CD4-positive, CD25-positive, alpha-beta regulatory T cell (primary cell): ENCODE data around the gene GPC5. TPM values are rescaled to one million over a fixed set of nuclear protein-coding genes. Genes with fewer than 3 reads are reported as not detected.

Source experiments
- ATAC-seq, 2 donors: fragments of 150-1000 bp; cut with Tn5 transposase; one replicate each; pipeline ENCODE4 v1.10.0; 2021; ENCODE audit warnings: low read depth in 2 of 2, moderate number of reproducible peaks in 2 of 2, moderate library complexity in 1 of 2
- DNase-seq, 3 donors: peaks; one replicate each; pipeline versions ENCODE4 v3.0.0 to v3.0.0-alpha.2; 2012 to 2022; ENCODE audit warnings: mixed read lengths in 1 of 3
- H3K27ac ChIP-seq: one replicate; pipeline ENCODE4 v1.7.0; 2013; ENCODE audit warnings: mild to moderate bottlenecking, low read length; ENCODE audit not compliant: insufficient read depth, poor library complexity, severe bottlenecking
- H3K27me3 ChIP-seq: one replicate; pipeline ENCODE4 v1.7.0; 2013; ENCODE audit warnings: low read length; ENCODE audit not compliant: control insufficient read depth, insufficient read depth
- H3K36me3 ChIP-seq: one replicate; pipeline ENCODE4 v1.7.0; 2013; ENCODE audit warnings: mild to moderate bottlenecking, low read length, moderate library complexity; ENCODE audit not compliant: control insufficient read depth, insufficient read depth
- H3K4me1 ChIP-seq: 2 replicates; pipeline ENCODE4 v1.7.0; 2013; ENCODE audit warnings: mild to moderate bottlenecking, low read length; ENCODE audit not compliant: insufficient read depth, control insufficient read depth, poor library complexity, severe bottlenecking
- H3K4me3 ChIP-seq: one replicate; pipeline ENCODE4 v1.7.0; 2013; ENCODE audit warnings: low read depth, mild to moderate bottlenecking, low read length, moderate library complexity
- H3K9me3 ChIP-seq, 2 experiments: 1 replicate in 1 of 2; 2 replicates in 1 of 2; pipeline ENCODE4 v1.7.0; 2013; ENCODE audit warnings: low read length in 2 of 2, mild to moderate bottlenecking in 1 of 2, moderate library complexity in 1 of 2; ENCODE audit not compliant: control insufficient read depth in 2 of 2
- H3K27ac Mint-ChIP-seq, 3 donors: one replicate each; pipeline ENCODE4 v1.8.0; 2020 to 2022; ENCODE audit warnings: mild to moderate bottlenecking in 3 of 3, mixed read lengths in 3 of 3, moderate library complexity in 2 of 3
- H3K27me3 Mint-ChIP-seq: one replicate; pipeline ENCODE4 v1.8.0; 2022; ENCODE audit warnings: mild to moderate bottlenecking, mixed read lengths
- H3K36me3 Mint-ChIP-seq: one replicate; pipeline ENCODE4 v1.8.0; 2020; ENCODE audit warnings: mixed read lengths
- H3K4me1 Mint-ChIP-seq, 4 donors: one replicate each; pipeline ENCODE4 v1.8.0; 2020 to 2022; ENCODE audit warnings: mixed read lengths in 4 of 4, mild to moderate bottlenecking in 1 of 4
- H3K4me3 Mint-ChIP-seq, 4 donors: one replicate each; pipeline ENCODE4 v1.8.0; 2020 to 2022; ENCODE audit warnings: mild to moderate bottlenecking in 4 of 4, mixed read lengths in 4 of 4, moderate library complexity in 3 of 4
- H3K9me3 Mint-ChIP-seq, 7 donors: one replicate each; pipeline ENCODE4 v1.8.0; 2020 to 2022; ENCODE audit warnings: mixed read lengths in 7 of 7, mild to moderate bottlenecking in 3 of 7, moderate library complexity in 2 of 7
- polyA plus RNA-seq, 4 donors: library from polyadenylated mRNA; unstranded; fragments of 300-500 nt; fragmentation: Illumina TruSeq; gene quantifications; one replicate each; pipeline ENCODE4 v1.2.3, GENCODE V29; 2021
- total RNA-seq: library from RNA; stranded (reverse); gene quantifications from one replicate; pipeline ENCODE4 v1.2.3, GENCODE V29; 2022

The GPC5 gene
- total and polyA plus RNA-seq, 5 donors from 2014 or later = 0.29 to 0.81 (median 0.59) TPM; not detected in 2

DNA sequence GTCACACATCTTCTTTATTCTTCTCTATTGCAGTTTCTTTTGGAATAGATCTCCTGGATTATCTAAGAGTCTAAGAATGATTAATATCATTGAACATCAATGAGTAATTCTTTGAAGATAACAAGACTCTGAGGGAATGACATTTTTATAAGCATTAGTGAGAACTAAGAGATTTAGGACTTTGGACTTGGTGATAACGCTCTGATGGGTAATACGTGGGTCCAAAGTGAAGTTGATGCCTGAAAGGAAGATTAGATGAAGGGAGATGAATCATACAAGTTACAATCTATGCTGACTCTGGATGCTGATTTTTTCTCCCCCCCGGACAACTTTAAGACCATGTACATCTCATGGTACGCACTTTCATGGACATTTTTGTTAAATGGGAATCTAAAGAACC lies 364.5 kb downstream of the GPC5 start:
- Mint-ChIP-seq H3K4me3 (no peak overlapping the region), H3K27ac (no peak overlapping the region), H3K27me3 (no peaks in the 10 kb centered on the region), H3K4me1 (no peaks in the 10 kb centered on the region), H3K36me3 (no peaks in the 10 kb centered on the region), H3K9me3 (peaks cover 0 to 7% (median 3%) of the 10 kb centered on the region in 7 donors)
- Histone ChIP-seq H3K4me3 (no peak overlapping the region), H3K9me3 (no peaks in the 10 kb centered on the region), H3K27me3 (no peaks in the 10 kb centered on the region), H3K36me3 (no peaks in the 10 kb centered on the region), H3K4me1 (no peaks in the 10 kb centered on the region), H3K27ac (no peak overlapping the region)
- ATAC-seq (no peak), DNase-seq (no peak)

DNA sequence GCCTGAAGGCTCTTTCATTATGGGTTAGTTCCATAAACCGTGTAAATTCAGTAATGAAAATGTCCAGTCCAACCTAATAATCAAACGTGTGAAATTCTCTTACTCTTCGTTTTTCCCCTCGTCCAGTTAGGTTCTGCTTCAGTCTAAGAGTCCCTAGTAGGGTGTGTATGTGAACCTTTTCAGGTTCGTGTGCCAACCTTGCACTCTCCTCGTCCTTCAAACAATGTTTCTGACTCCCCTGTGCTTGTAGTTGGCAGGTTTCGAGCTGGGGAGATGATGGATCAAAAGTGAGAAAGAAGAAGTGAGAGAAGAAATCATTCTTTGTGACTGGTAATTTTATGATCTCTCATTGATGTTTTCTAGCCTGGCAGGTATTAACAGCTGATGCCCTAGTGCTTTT lies 366.1 kb downstream of the GPC5 start:
- H3K9me3 ChIP-seq = no peaks in the 10 kb centered on the region
- no peaks in the 10 kb centered on the region for H3K36me3 ChIP-seq
- Mint-ChIP-seq H3K27ac (no peak overlapping the region), H3K4me3 (no peak overlapping the region), H3K27me3 (no peaks in the 10 kb centered on the region), H3K36me3 (no peaks in the 10 kb centered on the region), H3K4me1 (no peaks in the 10 kb centered on the region), H3K9me3 (peaks cover 0 to 10% (median 4%) of the 10 kb centered on the region in 7 donors)
- no peak overlapping the region for H3K4me3 ChIP-seq
- H3K27me3 ChIP-seq = no peaks in the 10 kb centered on the region
- H3K27ac ChIP-seq = no peak overlapping the region
- no peaks in the 10 kb centered on the region for H3K4me1 ChIP-seq
- DNase-seq = no peak
- ATAC-seq = no peak

DNA sequence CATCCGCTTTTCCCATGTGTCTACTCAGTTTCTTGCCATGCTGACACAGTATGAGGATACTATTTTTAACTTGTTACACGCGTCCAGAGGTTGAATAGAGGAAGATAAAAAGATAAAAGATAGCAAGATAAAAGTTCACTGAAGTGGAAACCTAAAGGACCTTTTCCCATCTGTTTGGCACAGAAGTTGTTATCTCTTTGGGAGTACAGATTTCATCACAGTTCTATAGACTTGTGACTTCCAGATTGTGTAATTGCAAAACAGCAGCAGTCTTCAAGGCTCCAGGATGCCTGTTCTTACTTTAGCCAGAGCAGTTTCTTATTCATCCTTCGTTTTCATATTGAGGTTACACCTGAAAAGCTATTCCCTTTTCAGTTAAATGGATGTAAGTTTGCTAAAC lies 369.2 kb downstream of the GPC5 start:
- Histone ChIP-seq H3K27me3 (no peaks in the 10 kb centered on the region), H3K4me1 (no peaks in the 10 kb centered on the region), H3K27ac (no peak overlapping the region), H3K4me3 (no peak overlapping the region), H3K36me3 (no peaks in the 10 kb centered on the region), H3K9me3 (no peaks in the 10 kb centered on the region)
- H3K27ac Mint-ChIP-seq = no peak overlapping the region
- peaks cover 0 to 10% (median 5%) of the 10 kb centered on the region in 7 donors for H3K9me3 Mint-ChIP-seq
- no peaks in the 10 kb centered on the region for H3K36me3 Mint-ChIP-seq
- DNase-seq = no peak
- H3K27me3 Mint-ChIP-seq = no peaks in the 10 kb centered on the region
- no peak for ATAC-seq
- no peaks in the 10 kb centered on the region for H3K4me1 Mint-ChIP-seq
- no peak overlapping the region for H3K4me3 Mint-ChIP-seq

DNA sequence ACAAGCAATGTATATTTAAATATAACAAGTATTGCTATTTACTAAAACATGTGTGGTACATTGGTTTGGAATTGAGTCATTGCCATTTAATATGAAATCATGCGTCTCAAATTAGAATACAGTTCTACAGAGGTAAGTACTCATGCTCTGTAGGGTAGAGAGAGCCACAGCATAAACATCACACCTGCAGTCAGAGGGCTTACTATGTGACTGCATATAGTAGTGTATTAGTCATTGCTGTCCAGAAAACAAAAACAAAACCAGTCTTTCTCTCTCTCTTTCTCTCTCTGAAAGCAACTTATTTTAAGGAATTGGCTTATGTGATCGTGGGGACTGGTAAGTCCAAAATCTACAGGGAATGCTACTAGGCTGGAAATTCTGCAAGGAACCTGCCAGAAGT lies 370.3 kb downstream of the GPC5 start:
- Histone ChIP-seq H3K4me1 (no peaks in the 10 kb centered on the region), H3K9me3 (no peaks in the 10 kb centered on the region), H3K27ac (no peak overlapping the region), H3K36me3 (no peaks in the 10 kb centered on the region), H3K27me3 (no peaks in the 10 kb centered on the region), H3K4me3 (no peak overlapping the region)
- no peak overlapping the region for H3K27ac Mint-ChIP-seq
- H3K27me3 Mint-ChIP-seq = no peaks in the 10 kb centered on the region
- no peak for DNase-seq
- H3K4me1 Mint-ChIP-seq = no peaks in the 10 kb centered on the region
- H3K36me3 Mint-ChIP-seq = no peaks in the 10 kb centered on the region
- H3K9me3 Mint-ChIP-seq = peaks cover 0 to 7% (median 1%) of the 10 kb centered on the region in 7 donors
- no peak overlapping the region for H3K4me3 Mint-ChIP-seq
- no peak for ATAC-seq

DNA sequence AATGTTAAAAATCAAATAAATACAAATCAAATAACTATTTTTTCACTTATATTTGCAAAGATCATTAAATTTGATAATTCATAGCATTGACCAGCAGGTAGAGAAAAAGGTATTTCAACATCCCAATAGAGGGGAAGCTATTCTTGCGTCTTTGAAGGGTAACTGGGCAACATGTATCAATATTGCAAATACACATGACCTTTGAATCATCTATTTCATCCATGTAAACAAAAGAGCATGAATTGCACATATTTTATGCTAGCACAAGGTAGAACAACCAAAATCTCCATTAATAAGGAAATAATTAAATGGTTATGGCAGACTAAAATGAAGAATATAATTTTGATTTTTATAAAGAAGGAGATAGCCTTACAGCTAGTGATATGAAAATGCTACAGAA lies 372.8 kb downstream of the GPC5 start:
- Mint-ChIP-seq H3K4me1 (no peaks in the 10 kb centered on the region), H3K4me3 (no peak overlapping the region), H3K9me3 (peaks cover 0 to 13% (median 4%) of the 10 kb centered on the region in 7 donors), H3K36me3 (no peaks in the 10 kb centered on the region), H3K27me3 (no peaks in the 10 kb centered on the region), H3K27ac (no peak overlapping the region)
- ATAC-seq (no peak), DNase-seq (no peak)
- Histone ChIP-seq H3K27ac (no peak overlapping the region), H3K36me3 (no peaks in the 10 kb centered on the region), H3K4me3 (no peak overlapping the region), H3K4me1 (no peaks in the 10 kb centered on the region), H3K9me3 (no peaks in the 10 kb centered on the region), H3K27me3 (no peaks in the 10 kb centered on the region)

DNA sequence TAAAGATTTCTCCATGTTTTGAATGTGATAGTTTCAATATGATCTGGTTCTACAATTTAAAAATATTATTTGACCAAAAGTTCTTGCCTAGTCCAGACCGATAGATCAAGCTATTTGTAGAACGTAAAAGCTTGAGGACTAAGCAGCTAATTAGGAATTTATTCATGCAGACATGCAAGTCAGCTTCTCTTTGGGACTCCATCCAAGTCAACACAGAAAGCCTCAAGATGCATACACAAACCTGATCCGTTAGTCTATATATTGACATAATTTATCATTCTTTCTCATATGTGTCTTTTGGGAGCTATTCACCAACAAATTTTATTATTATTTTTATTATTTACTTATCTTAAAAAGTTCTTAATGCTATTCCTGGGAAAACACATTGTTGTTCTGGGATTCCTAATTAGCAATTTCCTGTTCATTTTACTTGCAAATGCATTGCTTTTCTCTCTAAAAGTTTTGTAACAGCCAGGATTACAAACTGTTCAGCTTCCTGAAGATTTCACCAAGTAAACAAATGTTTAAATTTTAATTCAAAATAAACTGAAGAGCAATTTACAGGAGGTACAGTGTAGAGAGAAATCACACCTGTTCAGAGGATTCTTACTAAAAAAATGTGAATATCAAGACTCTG lies 375.3 kb downstream of the GPC5 start:
- Histone ChIP-seq H3K4me3 (no peak overlapping the region), H3K36me3 (no peaks in the 10 kb centered on the region), H3K4me1 (no peaks in the 10 kb centered on the region), H3K27ac (no peak overlapping the region), H3K27me3 (no peaks in the 10 kb centered on the region), H3K9me3 (no peaks in the 10 kb centered on the region)
- Mint-ChIP-seq H3K9me3 (peaks cover 0 to 17% (median 4%) of the 10 kb centered on the region in 7 donors), H3K4me1 (no peaks in the 10 kb centered on the region), H3K36me3 (no peaks in the 10 kb centered on the region), H3K27ac (no peak overlapping the region), H3K27me3 (no peaks in the 10 kb centered on the region), H3K4me3 (no peak overlapping the region)
- ATAC-seq (no peak), DNase-seq (no peak)

DNA sequence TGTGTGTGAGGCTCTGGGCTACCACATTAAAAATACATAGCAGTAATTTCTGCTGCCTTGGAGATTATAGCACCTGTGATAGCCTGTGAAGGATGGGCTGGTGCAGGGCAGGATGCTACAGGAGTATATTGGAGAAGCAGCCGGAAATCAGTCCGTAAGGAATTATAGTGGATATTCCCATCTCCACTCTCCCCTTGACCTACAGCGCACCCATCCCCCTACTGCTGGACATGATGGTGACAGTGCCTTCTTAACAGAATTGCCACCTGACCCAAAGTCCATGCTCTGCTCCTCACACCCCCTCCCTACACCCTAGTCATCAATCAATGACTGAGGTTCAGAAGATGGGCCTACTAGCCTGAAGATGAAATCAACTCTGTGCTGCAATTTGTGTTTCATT lies 376.0 kb downstream of the GPC5 start:
- no peaks in the 10 kb centered on the region for H3K36me3 Mint-ChIP-seq
- Histone ChIP-seq H3K9me3 (no peaks in the 10 kb centered on the region), H3K4me3 (no peak overlapping the region), H3K36me3 (no peaks in the 10 kb centered on the region), H3K4me1 (no peaks in the 10 kb centered on the region), H3K27me3 (no peaks in the 10 kb centered on the region), H3K27ac (no peak overlapping the region)
- no peak overlapping the region for H3K4me3 Mint-ChIP-seq
- H3K27ac Mint-ChIP-seq = no peak overlapping the region
- no peaks in the 10 kb centered on the region for H3K27me3 Mint-ChIP-seq
- H3K9me3 Mint-ChIP-seq = peaks cover 0 to 15% (median 2%) of the 10 kb centered on the region in 7 donors
- no peak for DNase-seq
- no peaks in the 10 kb centered on the region for H3K4me1 Mint-ChIP-seq
- no peak for ATAC-seq

DNA sequence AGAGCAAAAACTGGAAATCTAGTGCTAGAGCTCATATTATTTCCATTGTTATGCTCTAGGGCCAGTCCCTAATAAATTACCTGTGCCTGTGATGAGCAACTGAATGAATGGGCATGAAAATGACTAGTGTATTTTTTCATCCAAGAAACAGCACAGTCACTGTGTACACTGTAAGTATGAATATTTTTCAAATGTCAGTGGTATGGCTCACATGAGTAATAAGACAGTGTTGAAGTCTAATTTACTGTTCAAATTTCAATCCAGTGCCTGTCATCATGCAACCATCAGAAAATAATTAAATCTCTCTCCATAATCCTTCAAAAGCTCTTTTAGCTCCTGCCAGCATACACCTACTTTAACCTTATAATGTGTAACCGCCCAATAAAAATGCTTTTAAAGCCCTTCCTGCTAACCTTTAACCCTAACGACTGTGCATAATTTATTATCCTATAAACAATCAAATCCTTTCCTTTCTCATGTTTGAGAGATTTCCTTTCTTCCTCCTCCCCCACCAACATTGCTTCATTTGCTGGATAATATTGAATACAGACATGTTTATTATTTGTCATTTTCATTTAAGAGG lies 378.3 kb downstream of the GPC5 start:
- Mint-ChIP-seq H3K36me3 (no peaks in the 10 kb centered on the region), H3K4me3 (no peak overlapping the region), H3K27ac (no peak overlapping the region), H3K9me3 (peaks cover 0 to 13% (median 2%) of the 10 kb centered on the region in 7 donors), H3K27me3 (no peaks in the 10 kb centered on the region), H3K4me1 (no peaks in the 10 kb centered on the region)
- Histone ChIP-seq H3K4me1 (no peaks in the 10 kb centered on the region), H3K9me3 (no peaks in the 10 kb centered on the region), H3K27ac (no peak overlapping the region), H3K36me3 (no peaks in the 10 kb centered on the region), H3K27me3 (no peaks in the 10 kb centered on the region), H3K4me3 (no peak overlapping the region)
- no peak for DNase-seq
- ATAC-seq = no peak
